DOHH2 (cell line): ENCODE measurements around the gene GALR2.

Source experiments
- H3F3A ChIP-seq: fragments of 200-600 bp; sonication (generic), shearing (Covaris generic); 2 replicates; pipeline ENCODE4 v1.6.0; 2016; ENCODE audit warnings: antibody characterized with exemption, mild to moderate bottlenecking; ENCODE audit not compliant: control insufficient read depth, insufficient read depth
- H3K27ac ChIP-seq: fragments of 200-600 bp; sonication (generic); 2 replicates; pipeline ENCODE4 v1.5.1; 2014; ENCODE audit warnings: low read depth, mild to moderate bottlenecking, low read length, moderate library complexity
- H3K27me3 ChIP-seq: fragments of 200-600 bp; sonication (generic); 2 replicates; pipeline ENCODE4 v1.6.1; 2014; ENCODE audit warnings: mild to moderate bottlenecking, low read length, mixed read lengths; ENCODE audit not compliant: control insufficient read depth
- H3K36me3 ChIP-seq: fragments of 200-600 bp; sonication (generic); 2 replicates; pipeline ENCODE4 v1.6.1; 2014; ENCODE audit warnings: mild to moderate bottlenecking, low read length, moderate library complexity, mixed read lengths; ENCODE audit not compliant: control insufficient read depth
- H3K4me1 ChIP-seq: fragments of 200-600 bp; sonication (generic); 2 replicates; pipeline ENCODE4 v1.6.1; 2014; ENCODE audit warnings: mild to moderate bottlenecking, low read length, mixed read lengths; ENCODE audit not compliant: control insufficient read depth
- H3K4me2 ChIP-seq: fragments of 200-600 bp; sonication (generic); 2 replicates; pipeline ENCODE4 v1.6.0; 2014; ENCODE audit warnings: mild to moderate bottlenecking, low read length, moderate library complexity
- H3K4me3 ChIP-seq: fragments of 200-600 bp; sonication (generic); 2 replicates; pipeline ENCODE4 v1.5.1; 2014; ENCODE audit warnings: mild to moderate bottlenecking, low read length, mixed read lengths
- H3K79me2 ChIP-seq: fragments of 200-600 bp; sonication (generic); 2 replicates; pipeline ENCODE4 v1.6.1; 2014; ENCODE audit warnings: mild to moderate bottlenecking, low read length, mixed read lengths; ENCODE audit not compliant: control insufficient read depth
- H3K9me2 ChIP-seq: fragments of 200-600 bp; sonication (generic); replicated peaks from 2 replicates; pipeline ENCODE4 v1.6.1; 2014; ENCODE audit warnings: mild to moderate bottlenecking, low read length, mixed read lengths; ENCODE audit not compliant: control insufficient read depth
- H3K9me3 ChIP-seq: fragments of 200-600 bp; sonication (generic); 2 replicates; pipeline ENCODE4 v1.6.1; 2014; ENCODE audit warnings: antibody characterized with exemption, low read length, mixed read lengths; ENCODE audit not compliant: control insufficient read depth, insufficient read depth
- H4K20me1 ChIP-seq: fragments of 200-600 bp; sonication (generic); 2 replicates; pipeline ENCODE4 v1.6.0; 2014; ENCODE audit warnings: low read depth, mild to moderate bottlenecking, antibody characterized with exemption, low read length, moderate library complexity; ENCODE audit not compliant: control insufficient read depth, insufficient read depth
- CTCF ChIP-seq: fragments of 200-600 bp; sonication (generic); IDR thresholded peaks from one replicate; pipeline ENCODE4 v1.5.1; 2014; ENCODE audit warnings: antibody characterized with exemption, mild to moderate bottlenecking, low read depth, low read length; ENCODE audit not compliant: poor library complexity, severe bottlenecking
- EZH2phosphoT487 ChIP-seq: fragments of 200-600 bp; sonication (generic); IDR thresholded peaks from 2 replicates; pipeline ENCODE4 v1.6.1; 2017; ENCODE audit warnings: borderline replicate concordance, mild to moderate bottlenecking, antibody characterized with exemption, low read length, moderate library complexity, mixed read lengths

The GALR2 gene

GRCh38 chr17:76078860-76079534, 4.4 kb downstream of the GALR2 start, which contains the start of gene ZACN:
ZACN (plus strand) TSS chr17:76079182; CDS start chr17:76079265, 83 bp downstream.
- H3K36me3 ChIP-seq = peaks cover 3% of the 10 kb centered on the region
- H3K79me2 ChIP-seq = no peaks in the 10 kb centered on the region
- H3K27ac ChIP-seq = no peak within 1 kb of the TSS
- peaks cover 24% of the 10 kb centered on the region for H3K27me3 ChIP-seq
- TF ChIP-seq EZH2phosphoT487 = no peak
- TF ChIP-seq CTCF = no peak
- H3F3A ChIP-seq = no peaks in the 10 kb centered on the region
- H3K9me2 ChIP-seq = no peaks in the 10 kb centered on the region
- no peaks in the 10 kb centered on the region for H4K20me1 ChIP-seq
- H3K4me1 ChIP-seq = no peaks in the 10 kb centered on the region
- H3K9me3 ChIP-seq = no peaks in the 10 kb centered on the region
- H3K4me3 ChIP-seq = no peak within 1 kb of the TSS
- no peak within 1 kb of the TSS for H3K4me2 ChIP-seq

GRCh38 chr17:76079535-76079955, 5.0 kb downstream of the GALR2 start:
- no peaks in the 10 kb centered on the region for H3F3A ChIP-seq
- H3K27me3 ChIP-seq = peaks cover 24% of the 10 kb centered on the region
- no peak overlapping the region for H3K27ac ChIP-seq
- H3K4me2 ChIP-seq = no peak overlapping the region
- H3K79me2 ChIP-seq = no peaks in the 10 kb centered on the region
- no peaks in the 10 kb centered on the region for H4K20me1 ChIP-seq
- no peaks in the 10 kb centered on the region for H3K9me3 ChIP-seq
- H3K36me3 ChIP-seq = peaks cover 8% of the 10 kb centered on the region
- no peak overlapping the region for H3K4me3 ChIP-seq
- H3K4me1 ChIP-seq = no peaks in the 10 kb centered on the region
- H3K9me2 ChIP-seq = no peaks in the 10 kb centered on the region
- no peak for TF ChIP-seq EZH2phosphoT487
- TF ChIP-seq CTCF = no peak

- Histone ChIP-seq H3K27me3 (peaks cover 24% of the 10 kb centered on the region), H3K79me2 (no peaks in the 10 kb centered on the region), H3K36me3 (peaks cover 14% of the 10 kb centered on the region), H3K4me3 (no peak overlapping the region), H3K9me2 (no peaks in the 10 kb centered on the region), H3K4me1 (no peaks in the 10 kb centered on the region), H3F3A (no peaks in the 10 kb centered on the region), H3K27ac (no peak overlapping the region), H4K20me1 (no peaks in the 10 kb centered on the region), H3K9me3 (no peaks in the 10 kb centered on the region), H3K4me2 (no peak overlapping the region)
- TF ChIP-seq CTCF = no peak
- no peak for TF ChIP-seq EZH2phosphoT487
Measured at GRCh38 chr17:76079956-76080767, 5.6 kb downstream of the GALR2 start.
